ENCODE measurements around the gene ADSL. TPM values are rescaled to one million over a fixed set of nuclear protein-coding genes. Genes with fewer than 3 reads are reported as not detected.
A peak's percentile ranks its signal among the peaks of the same experiment; 100 is the strongest.

Gene ADSL
- total RNA-seq (ENCODE audit: low replicate concordance), result 135 and 181 TPM in 2 replicates

DNA sequence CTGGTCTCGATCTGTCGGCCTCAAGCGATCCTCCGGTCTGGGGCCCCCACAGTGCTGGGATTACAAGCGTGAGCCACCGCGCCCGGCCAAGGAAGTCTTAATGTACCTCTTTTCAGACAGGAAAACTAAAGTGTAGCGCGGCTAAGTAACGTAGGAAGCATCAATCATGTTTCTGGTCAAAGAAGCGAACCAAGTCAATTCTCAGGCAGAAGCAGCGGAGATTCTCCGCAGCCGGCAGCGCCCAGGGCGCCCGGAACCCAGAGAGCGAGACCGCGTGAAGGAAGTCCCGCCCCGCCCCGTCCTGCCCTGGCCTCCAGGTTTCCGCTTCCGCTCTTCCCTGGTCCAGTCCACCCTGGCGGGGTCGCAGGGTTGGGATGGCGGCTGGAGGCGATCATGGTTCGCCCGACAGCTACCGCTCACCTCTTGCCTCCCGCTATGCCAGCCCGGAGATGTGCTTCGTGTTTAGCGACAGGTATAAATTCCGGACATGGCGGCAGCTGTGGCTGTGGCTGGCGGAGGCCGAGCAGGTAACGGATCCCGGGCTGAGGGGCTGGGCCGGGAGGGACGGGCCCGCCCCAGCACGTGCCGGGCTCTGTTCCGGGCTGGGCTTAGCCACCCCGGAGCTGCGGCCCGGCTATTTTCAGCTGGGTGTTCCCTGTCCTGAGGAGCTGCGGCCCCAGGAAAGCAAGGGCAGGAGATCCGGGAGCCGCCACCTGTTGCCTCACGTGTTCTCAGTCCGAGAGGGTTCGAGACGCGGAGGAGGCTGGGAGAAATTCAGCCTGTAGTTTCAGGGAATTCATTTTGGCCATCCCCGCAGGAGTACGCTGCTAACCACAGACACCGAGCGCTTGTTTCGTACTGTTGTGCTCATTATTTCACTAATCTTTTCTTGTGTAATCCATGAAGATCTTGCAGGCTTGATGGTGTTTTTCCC lies at the start of gene ADSL:
ADSL (plus strand) TSS at position 316 of the 934 bp plus-strand sequence; CDS start at position 375, 59 bp downstream.
- Histone ChIP-seq H3K4me1 (peaks cover 8% of the 10 kb centered on the region), H2AFZ (replicated peaks) (peak within 1 kb of the TSS; percentile 79), H3K27ac (peak within 1 kb of the TSS; percentile 74), H3K4me3 (peak within 1 kb of the TSS; percentile 64), H3K9me3 (ENCODE audit: low read depth) (no peaks in the 10 kb centered on the region), H3K79me2 (ENCODE audit: low read depth) (peaks cover 50% of the 10 kb centered on the region), H3F3A (ENCODE audit: low read depth) (peaks cover 12% of the 10 kb centered on the region), H4K20me1 (ENCODE audit: low read depth) (peaks cover 19% of the 10 kb centered on the region), H3K9ac (peak within 1 kb of the TSS; percentile 54), H3K27me3 (no peaks in the 10 kb centered on the region), H3K4me2 (peak within 1 kb of the TSS; percentile 84), H3K36me3 (peaks cover 8% of the 10 kb centered on the region)
- H3K4me1 Mint-ChIP-seq, result peaks cover 13% of the 10 kb centered on the region
- no peaks in the 10 kb centered on the region for H3K36me3 Mint-ChIP-seq
- H3K27me3 Mint-ChIP-seq (ENCODE audit: insufficient read depth, low read depth), result no peaks in the 10 kb centered on the region
- TF ChIP-seq, protein P1, sequence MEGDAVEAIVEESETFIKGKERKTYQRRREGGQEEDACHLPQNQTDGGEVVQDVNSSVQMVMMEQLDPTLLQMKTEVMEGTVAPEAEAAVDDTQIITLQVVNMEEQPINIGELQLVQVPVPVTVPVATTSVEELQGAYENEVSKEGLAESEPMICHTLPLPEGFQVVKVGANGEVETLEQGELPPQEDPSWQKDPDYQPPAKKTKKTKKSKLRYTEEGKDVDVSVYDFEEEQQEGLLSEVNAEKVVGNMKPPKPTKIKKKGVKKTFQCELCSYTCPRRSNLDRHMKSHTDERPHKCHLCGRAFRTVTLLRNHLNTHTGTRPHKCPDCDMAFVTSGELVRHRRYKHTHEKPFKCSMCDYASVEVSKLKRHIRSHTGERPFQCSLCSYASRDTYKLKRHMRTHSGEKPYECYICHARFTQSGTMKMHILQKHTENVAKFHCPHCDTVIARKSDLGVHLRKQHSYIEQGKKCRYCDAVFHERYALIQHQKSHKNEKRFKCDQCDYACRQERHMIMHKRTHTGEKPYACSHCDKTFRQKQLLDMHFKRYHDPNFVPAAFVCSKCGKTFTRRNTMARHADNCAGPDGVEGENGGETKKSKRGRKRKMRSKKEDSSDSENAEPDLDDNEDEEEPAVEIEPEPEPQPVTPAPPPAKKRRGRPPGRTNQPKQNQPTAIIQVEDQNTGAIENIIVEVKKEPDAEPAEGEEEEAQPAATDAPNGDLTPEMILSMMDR (IDR thresholded peaks at IDR 0.05), result peak; percentile 2
- TF ChIP-seq EZH2 (IDR thresholded peaks at IDR 0.05) (peak; percentile 13), EZH2phosphoT487 (IDR thresholded peaks at IDR 0.05) (no peak)
- DNase-seq (ENCODE audit: low spot score), result peak; percentile 94
- no peaks in the 10 kb centered on the region for H3K9me3 Mint-ChIP-seq
- H3K27ac Mint-ChIP-seq, result peak within 1 kb of the TSS; percentile 97
- H3K4me3 Mint-ChIP-seq, result peak within 1 kb of the TSS; percentile 99

DNA sequence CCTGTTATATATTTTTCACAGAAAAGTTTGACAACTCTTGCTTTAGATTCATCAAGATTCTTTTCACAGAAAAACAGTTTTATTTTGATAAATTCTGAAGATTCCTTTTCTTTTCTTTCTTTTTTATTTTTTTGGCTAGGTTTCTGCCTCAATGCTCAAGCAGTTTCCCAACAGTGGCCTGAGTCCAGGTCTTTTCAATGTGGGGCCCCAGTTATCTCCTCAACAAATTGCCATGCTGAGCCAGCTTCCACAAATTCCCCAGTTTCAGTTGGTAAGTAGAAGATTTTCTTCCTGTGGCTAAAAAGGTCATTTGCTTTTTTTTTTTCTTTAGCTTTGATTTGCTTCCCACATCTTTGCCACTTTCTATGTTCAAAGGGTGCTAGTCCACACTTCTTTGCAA lies 46.0 kb upstream of the ADSL start:
- H4K20me1 ChIP-seq (ENCODE audit: low read depth), result no peaks in the 10 kb centered on the region
- no peaks in the 10 kb centered on the region for H3K9me3 ChIP-seq (ENCODE audit: low read depth)
- Mint-ChIP-seq H3K27me3 (ENCODE audit: insufficient read depth, low read depth) (peaks cover 2% of the 10 kb centered on the region), H3K4me1 (peaks cover 7% of the 10 kb centered on the region), H3K4me3 (no peak overlapping the region), H3K36me3 (peaks cover 35% of the 10 kb centered on the region), H3K27ac (no peak overlapping the region), H3K9me3 (no peaks in the 10 kb centered on the region)
- no peak overlapping the region for H3K4me3 ChIP-seq
- no peaks in the 10 kb centered on the region for H3K27me3 ChIP-seq
- no peak for DNase-seq (ENCODE audit: low spot score)
- no peaks in the 10 kb centered on the region for H3K79me2 ChIP-seq (ENCODE audit: low read depth)
- no peak for TF ChIP-seq EZH2 (IDR thresholded peaks at IDR 0.05)
- no peak for TF ChIP-seq EZH2phosphoT487 (IDR thresholded peaks at IDR 0.05)
- TF ChIP-seq, protein P1 (IDR thresholded peaks at IDR 0.05), result no peak
- no peak overlapping the region for H3K27ac ChIP-seq
- no peak overlapping the region for H3K4me2 ChIP-seq
- no peak overlapping the region for H2AFZ ChIP-seq (replicated peaks)
- H3K36me3 ChIP-seq, result peaks cover 19% of the 10 kb centered on the region
- H3F3A ChIP-seq (ENCODE audit: low read depth), result no peaks in the 10 kb centered on the region
- H3K9ac ChIP-seq, result no peak overlapping the region
- no peaks in the 10 kb centered on the region for H3K4me1 ChIP-seq

DNA sequence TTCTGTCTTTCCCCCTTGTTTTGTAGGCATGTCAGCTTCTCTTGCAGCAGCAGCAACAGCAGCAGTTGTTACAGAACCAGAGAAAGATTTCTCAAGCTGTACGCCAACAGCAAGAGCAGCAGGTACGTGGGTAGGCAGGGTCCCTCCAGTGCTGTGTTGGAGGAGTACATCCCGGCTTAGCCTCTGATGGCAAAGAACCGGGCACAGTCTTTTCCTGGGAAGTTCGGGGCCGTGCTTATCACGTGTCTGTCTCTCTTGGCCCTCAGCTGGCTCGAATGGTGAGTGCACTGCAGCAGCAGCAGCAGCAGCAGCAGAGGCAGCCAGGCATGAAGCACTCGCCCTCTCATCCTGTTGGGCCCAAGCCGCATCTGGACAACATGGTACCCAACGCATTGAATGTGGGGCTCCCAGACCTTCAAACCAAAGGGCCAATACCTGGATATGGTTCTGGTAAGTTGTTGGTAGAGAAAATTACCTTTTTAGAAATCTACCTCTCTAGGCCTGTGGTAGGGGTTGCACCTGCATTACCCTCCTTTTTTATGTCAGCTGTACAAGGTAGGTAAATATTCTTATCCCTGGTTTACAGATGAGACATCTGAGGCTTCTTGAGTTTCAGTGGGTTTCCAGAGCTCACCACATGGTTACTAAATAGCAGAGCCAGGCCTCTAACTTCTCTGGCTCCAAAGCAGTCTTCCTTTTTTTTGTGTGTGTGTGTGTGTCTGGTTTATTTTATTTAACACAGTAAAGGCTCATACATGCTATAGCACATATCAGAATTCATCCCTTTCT lies 45.2 kb upstream of the ADSL start:
- Histone ChIP-seq H3K79me2 (ENCODE audit: low read depth) (no peaks in the 10 kb centered on the region), H3K9me3 (ENCODE audit: low read depth) (no peaks in the 10 kb centered on the region), H3K4me2 (no peak overlapping the region), H3K27me3 (no peaks in the 10 kb centered on the region), H3F3A (ENCODE audit: low read depth) (no peaks in the 10 kb centered on the region), H4K20me1 (ENCODE audit: low read depth) (no peaks in the 10 kb centered on the region), H3K27ac (no peak overlapping the region), H3K4me1 (no peaks in the 10 kb centered on the region), H2AFZ (replicated peaks) (no peak overlapping the region), H3K36me3 (peaks cover 19% of the 10 kb centered on the region), H3K4me3 (no peak overlapping the region), H3K9ac (no peak overlapping the region)
- peaks cover 27% of the 10 kb centered on the region for H3K36me3 Mint-ChIP-seq
- no peaks in the 10 kb centered on the region for H3K9me3 Mint-ChIP-seq
- H3K27ac Mint-ChIP-seq, result no peak overlapping the region
- H3K27me3 Mint-ChIP-seq (ENCODE audit: insufficient read depth, low read depth), result peaks cover 1% of the 10 kb centered on the region
- H3K4me1 Mint-ChIP-seq, result peaks cover 7% of the 10 kb centered on the region
- DNase-seq (ENCODE audit: low spot score), result no peak
- H3K4me3 Mint-ChIP-seq, result no peak overlapping the region
- TF ChIP-seq, protein P1 (IDR thresholded peaks at IDR 0.05), result no peak
- TF ChIP-seq EZH2 (IDR thresholded peaks at IDR 0.05) (no peak), EZH2phosphoT487 (IDR thresholded peaks at IDR 0.05) (no peak)
